Tibial artery (tissue), 4 donors: ENCODE measurements around the gene SMIM1.
A peak's percentile ranks its signal among the peaks of the same experiment; 100 is the strongest.
"Not testable (repeated sequence)": the region's sequence is repeated elsewhere in the genome, so short reads cannot be mapped to it uniquely, and the experiment has no call there.

Source experiments
- DNase-seq, 2 donors: peaks; one replicate each; pipeline ENCODE4 v3.0.0-alpha.2; 2019
- H3K27ac ChIP-seq, 2 donors: fragments of 200-600 bp; sonication (generic) in 1 of 2; 1 replicate in 1 of 2; 2 replicates in 1 of 2; pipeline ENCODE4 v1.5.1; 2018 to 2019; ENCODE audit warnings: mild to moderate bottlenecking in 1 of 2
- H3K27me3 ChIP-seq, 2 donors: fragments of 200-600 bp; sonication (generic) in 1 of 2; one replicate each; pipeline versions ENCODE4 v1.5.1 to v1.6.0; 2016 to 2019
- H3K36me3 ChIP-seq, 3 donors: fragments of 200-600 bp; sonication (generic) in 2 of 3; one replicate each; pipeline ENCODE4 v1.5.1; 2016 to 2019; ENCODE audit warnings: mild to moderate bottlenecking in 2 of 3
- H3K4me1 ChIP-seq, 4 donors: fragments of 200-600 bp; sonication (generic) in 2 of 4; 1 replicate in 3 of 4; 2 replicates in 1 of 4; pipeline ENCODE4 v1.5.1; 2016 to 2019
- H3K4me3 ChIP-seq, 2 donors: fragments of 200-600 bp; sonication (generic) in 1 of 2; 1 replicate in 1 of 2; 2 replicates in 1 of 2; pipeline ENCODE4 v1.5.1; 2018 to 2019; ENCODE audit warnings: mild to moderate bottlenecking in 2 of 2
- H3K9me3 ChIP-seq, 3 donors: fragments of 200-600 bp; sonication (generic) in 1 of 3; one replicate each; pipeline ENCODE4 v1.5.1; 2016 to 2019
- CTCF ChIP-seq, 2 experiments: fragments of 200-600 bp in 1 of 2; fragments of 450-650 bp in 1 of 2; IDR thresholded peaks; one replicate each; pipeline ENCODE4 v1.5.1; 2017 to 2019; ENCODE audit warnings: antibody characterized with exemption in 2 of 2, mild to moderate bottlenecking in 1 of 2, moderate library complexity in 1 of 2
- intact Hi-C: fragments of 100-400 bp; cut with DNase I; formaldehyde crosslinking; loops from one replicate; pipeline ENCODE4 v1.15.0; 2023; ENCODE audit warnings: low total_unique reads

Gene SMIM1

GRCh38 chr1:3747903-3748302 is 24.6 kb upstream of the SMIM1 start:
- Histone ChIP-seq H3K9me3 (no peaks in the 10 kb centered on the region), H3K27me3 (peaks cover 0 to 18% of the 10 kb centered on the region in 2 donors), H3K36me3 (peaks cover 0 to 28% (median 4%) of the 10 kb centered on the region in 3 donors), H3K4me1 (peaks cover 0 to 36% (median 21%) of the 10 kb centered on the region in 4 donors), H3K27ac (peak overlapping the region; percentile 75 to 81), H3K4me3 (peak overlapping the region; percentile 63 to 96)
- intact Hi-C loops = loop anchor here (10.0 kb wide), 1 partner anchor 57 kb away; no protein-coding TSS in a partner anchor
- TF ChIP-seq CTCF (IDR thresholded peaks at IDR 0.05) = no peak
- DNase-seq = no peak

GRCh38 chr1:3748316-3748900 is 24.1 kb upstream of the SMIM1 start:
- intact Hi-C loops = loop anchor here (10.0 kb wide), 1 partner anchor 56 kb away; no protein-coding TSS in a partner anchor

GRCh38 chr1:3749512-3749911 is 23.0 kb upstream of the SMIM1 start:
- Histone ChIP-seq H3K27ac (no peak overlapping the region), H3K9me3 (no peaks in the 10 kb centered on the region), H3K36me3 (peaks cover 0 to 13% (median 0%) of the 10 kb centered on the region in 3 donors), H3K4me3 (no peak overlapping the region), H3K27me3 (peaks cover 0 to 30% of the 10 kb centered on the region in 2 donors), H3K4me1 (peaks cover 0 to 36% (median 21%) of the 10 kb centered on the region in 4 donors)
- DNase-seq = no peak
- TF ChIP-seq CTCF (IDR thresholded peaks at IDR 0.05) = no peak
- intact Hi-C loops = loop anchor here (10.0 kb wide), 1 partner anchor 55 kb away; no protein-coding TSS in a partner anchor

More at GRCh38 chr1:3748316-3748900, 24.1 kb upstream of the SMIM1 start:
- H3K27ac ChIP-seq, H3K4me3 ChIP-seq, DNase-seq, H3K9me3 ChIP-seq: not testable (repeated sequence)
- Histone ChIP-seq H3K36me3 (peaks cover 0 to 23% (median 0%) of the 10 kb centered on the region in 3 donors), H3K27me3 (peaks cover 0 to 19% of the 10 kb centered on the region in 2 donors), H3K4me1 (peaks cover 0 to 36% (median 21%) of the 10 kb centered on the region in 4 donors)

GRCh38 chr1:3750741-3751140 is 21.8 kb upstream of the SMIM1 start:
- no peak overlapping the region for H3K27ac ChIP-seq
- intact Hi-C loops = no loop called here
- H3K27me3 ChIP-seq = peaks cover 0 to 42% of the 10 kb centered on the region in 2 donors
- H3K9me3 ChIP-seq = no peaks in the 10 kb centered on the region
- H3K36me3 ChIP-seq = peaks cover 0 to 2% (median 0%) of the 10 kb centered on the region in 3 donors
- H3K4me1 ChIP-seq = peaks cover 0 to 23% (median 16%) of the 10 kb centered on the region in 4 donors
- DNase-seq = no peak
- no peak for TF ChIP-seq CTCF (IDR thresholded peaks at IDR 0.05)
- H3K4me3 ChIP-seq = no peak overlapping the region

- no peak for TF ChIP-seq CTCF (IDR thresholded peaks at IDR 0.05)
- no peaks in the 10 kb centered on the region for H3K9me3 ChIP-seq
- intact Hi-C loops = no loop called here
- no peak for DNase-seq
- peaks cover 0 to 8% (median 6%) of the 10 kb centered on the region in 4 donors for H3K4me1 ChIP-seq
- H3K4me3 ChIP-seq = no peak within 1 kb of the TSS
- no peak within 1 kb of the TSS for H3K27ac ChIP-seq
- peaks cover 0 to 56% of the 10 kb centered on the region in 2 donors for H3K27me3 ChIP-seq
- H3K36me3 ChIP-seq = no peaks in the 10 kb centered on the region
These were observed 20.1 kb upstream of the SMIM1 start, which contains the start of gene CCDC27 for GRCh38 chr1:3752400-3752945. Gene CCDC27, plus strand, starts transcription at chr1:3752450. Its CDS starts 32 bp downstream, at chr1:3752482.
